OCI-LY7 (cell line): ENCODE measurements around the gene CYP2A7.

Experiments
- CTCF ChIP-seq: fragments of 200-600 bp; sonication (generic); conservative IDR thresholded peaks from 2 replicates; pipeline ENCODE4 v1.5.1; 2014; ENCODE audit warnings: mild to moderate bottlenecking, antibody characterized with exemption, low read length, moderate library complexity, mixed read lengths
- EZH2phosphoT487 ChIP-seq: fragments of 200-600 bp; sonication (generic); IDR thresholded peaks from 2 replicates; pipeline ENCODE4 v1.6.1; 2018; ENCODE audit warnings: low read depth, borderline replicate concordance, mild to moderate bottlenecking, mixed run types, antibody characterized with exemption, low read length, moderate library complexity, mixed read lengths

GRCh38 chr19:40862333-40862732 is 19.7 kb downstream of the CYP2A7 start:
- TF ChIP-seq CTCF (no peak), EZH2phosphoT487 (no peak)
